Subcutaneous adipose tissue (tissue), 4 donors: ENCODE measurements around the gene TRPV5. TPM values are rescaled to one million over a fixed set of nuclear protein-coding genes. Genes with fewer than 3 reads are reported as not detected.

Source experiments
- CTCF ChIP-seq: fragments of 450-650 bp; IDR thresholded peaks from one replicate; pipeline ENCODE4 v1.5.1; 2016; ENCODE audit warnings: low read depth, mild to moderate bottlenecking, control low read depth, antibody characterized with exemption, moderate library complexity
- total RNA-seq, 4 donors: library from RNA; depleted of rRNA; stranded (reverse); fragments of >200 nt; gene quantifications; one replicate each; pipeline ENCODE4 v1.1.0, GENCODE V29; 2016

Gene TRPV5
- not detected for total RNA-seq

GRCh38 chr7:142933624-142934023 lies at the start of gene TRPV5:
Gene TRPV5 (minus strand): TSS chr7:142933746. CDS start chr7:142933459, 287 bp downstream.
- no peak for TF ChIP-seq CTCF

GRCh38 chr7:142974626-142975025 lies 41.1 kb upstream of the TRPV5 start:
- TF ChIP-seq CTCF, result no peak

- TF ChIP-seq CTCF, result no peak
These were observed 35.6 kb upstream of the TRPV5 start for GRCh38 chr7:142969183-142969582.

- no peak for TF ChIP-seq CTCF
These were observed 34.7 kb upstream of the TRPV5 start for GRCh38 chr7:142968229-142968628.

GRCh38 chr7:142964502-142965246 lies 31.1 kb upstream of the TRPV5 start:
- no peak for TF ChIP-seq CTCF

- TF ChIP-seq CTCF, result no peak
These were observed 30.4 kb upstream of the TRPV5 start for GRCh38 chr7:142963993-142964392.

- no peak for TF ChIP-seq CTCF
These were observed 29.4 kb upstream of the TRPV5 start for GRCh38 chr7:142962991-142963390.
